Stimulated activated CD4-positive, alpha-beta T cell treated with anti-CD3 and anti-CD28 coated beads, Interleukin-2, amount 100 ng/mL, for 24 hours (primary cell): ENCODE data around the gene RTN4.

Experiments used
- DNase-seq, 2 donors: peaks; one replicate each; pipeline ENCODE4 v3.0.0-alpha.2; 2020

RTN4 gene

DNA sequence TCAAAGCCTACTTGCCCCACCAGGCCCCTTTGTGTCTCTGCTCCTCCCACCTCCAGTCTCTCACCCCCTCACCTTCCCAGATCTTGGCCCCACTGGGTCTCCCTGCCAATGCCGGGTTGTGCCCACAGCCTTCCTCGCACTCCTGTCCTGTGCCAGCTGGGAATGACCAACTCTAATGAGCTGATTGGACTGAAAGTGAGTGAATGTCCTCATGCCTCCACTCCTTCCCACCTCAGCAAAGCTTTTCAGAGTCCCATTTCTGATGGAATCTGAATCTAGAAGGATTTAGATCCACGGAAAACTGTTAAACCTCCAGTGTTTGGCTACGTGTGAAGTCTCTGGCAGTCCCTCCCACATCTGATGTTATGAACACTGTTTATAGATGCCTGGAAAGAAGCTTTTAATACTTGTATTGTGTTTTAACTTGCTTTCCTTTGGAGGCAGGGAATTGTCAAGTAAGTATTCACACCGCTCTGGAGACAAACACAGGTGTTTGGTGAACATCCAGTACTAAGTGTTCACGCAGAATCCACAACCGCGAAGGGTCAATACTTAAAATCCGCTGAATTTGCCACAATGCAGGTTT lies 103.9 kb downstream of the RTN4 start:
- DNase-seq: no peak

DNA sequence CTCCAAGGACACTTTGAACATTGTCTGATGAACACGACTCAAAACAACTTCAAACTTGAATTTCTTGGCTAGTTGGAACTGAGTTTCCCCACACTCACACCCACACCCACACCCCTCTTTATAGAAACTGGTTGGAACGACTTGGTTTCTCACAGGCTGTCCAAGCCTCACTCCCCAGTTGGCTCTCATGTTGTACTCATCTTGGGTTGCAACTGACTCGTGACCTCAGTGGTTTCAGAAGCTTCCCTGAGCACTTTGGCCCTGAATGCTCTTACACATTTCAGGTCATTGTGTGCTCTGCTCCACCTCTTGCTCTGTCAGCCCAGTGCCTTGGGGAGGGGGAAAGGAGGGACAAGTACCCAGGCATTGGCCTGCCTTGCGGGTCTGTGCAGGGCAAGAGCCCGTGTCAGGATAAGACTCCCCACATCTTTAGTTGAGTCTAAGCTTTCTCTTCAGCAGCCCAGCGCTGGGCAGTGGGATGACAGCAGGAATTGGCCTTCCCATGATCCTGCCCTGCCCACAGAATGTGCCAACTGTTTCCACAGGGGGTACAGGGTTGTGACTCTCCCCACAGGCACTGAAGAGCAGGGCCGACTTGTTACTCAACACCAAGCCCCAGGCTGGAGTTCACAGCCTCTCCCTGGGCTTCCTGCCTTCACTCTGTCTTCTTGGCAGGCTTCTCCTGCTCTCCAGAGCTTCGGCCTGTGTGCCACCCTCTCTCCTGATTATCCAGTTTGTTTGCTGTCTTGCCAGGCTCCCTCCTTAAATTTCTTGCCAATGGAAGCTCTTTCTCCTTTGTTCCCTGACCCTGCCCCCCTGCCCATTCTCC lies 104.6 kb downstream of the RTN4 start:
- peak in 1 of 2 donors; percentile 7 for DNase-seq

GRCh38 chr2:54944724-54945326 lies 105.4 kb downstream of the RTN4 start:
- no peak for DNase-seq

DNA sequence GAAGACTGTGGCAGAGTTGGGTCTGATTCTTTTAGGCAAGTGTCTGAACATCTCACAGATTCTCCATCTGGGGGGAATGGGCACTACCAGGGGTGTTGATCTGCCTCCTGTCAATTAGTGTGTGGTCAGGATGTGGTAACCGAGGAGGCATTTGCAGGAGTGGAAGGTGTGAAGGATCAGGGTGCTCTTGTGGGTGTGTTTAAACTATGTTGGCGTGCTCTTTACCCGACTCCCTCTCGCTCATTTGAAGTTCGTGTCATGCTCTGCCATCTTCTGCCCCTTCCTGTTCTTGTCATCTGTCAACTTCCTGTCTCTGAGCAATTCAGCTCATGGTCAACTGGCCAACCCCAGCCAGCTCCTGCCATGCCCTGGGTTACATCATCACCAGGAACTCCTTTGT lies 107.9 kb downstream of the RTN4 start:
- DNase-seq: no peak

GRCh38 chr2:54941248-54941984 lies 108.8 kb downstream of the RTN4 start:
- DNase-seq: no peak

GRCh38 chr2:54940723-54941122 lies 109.5 kb downstream of the RTN4 start:
- no peak for DNase-seq

DNA sequence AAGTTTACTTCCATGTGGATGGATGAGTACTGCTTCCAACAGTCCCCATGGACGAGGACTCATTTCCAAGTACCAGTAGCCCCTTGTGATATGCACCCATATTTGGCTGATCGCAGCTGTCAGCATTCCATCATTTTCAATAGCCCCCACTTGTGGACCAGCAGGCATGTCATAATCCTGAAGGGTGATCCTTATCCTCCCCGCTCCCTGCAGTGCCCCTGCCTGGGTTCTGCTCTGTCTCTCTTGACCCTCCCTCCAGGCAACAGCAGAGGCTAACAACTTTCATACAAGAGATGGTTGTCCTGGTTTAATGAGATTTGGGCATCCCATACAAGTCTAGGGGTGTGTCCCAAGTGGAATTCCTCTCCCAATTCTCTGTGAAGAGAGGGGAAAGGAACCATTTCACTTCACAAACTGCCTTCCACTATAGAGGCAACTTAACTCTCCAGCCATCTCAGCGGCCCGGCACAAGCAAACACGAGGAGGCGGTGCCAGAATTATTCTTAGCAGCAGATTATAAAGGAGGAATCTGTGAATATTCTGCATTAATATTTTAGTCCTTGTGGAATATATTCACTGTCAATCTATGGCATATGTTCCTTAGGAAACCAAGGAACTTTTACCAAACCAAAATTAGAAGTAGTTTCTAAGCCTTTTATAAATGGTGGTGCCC lies 110.7 kb downstream of the RTN4 start:
- no peak for DNase-seq

DNA sequence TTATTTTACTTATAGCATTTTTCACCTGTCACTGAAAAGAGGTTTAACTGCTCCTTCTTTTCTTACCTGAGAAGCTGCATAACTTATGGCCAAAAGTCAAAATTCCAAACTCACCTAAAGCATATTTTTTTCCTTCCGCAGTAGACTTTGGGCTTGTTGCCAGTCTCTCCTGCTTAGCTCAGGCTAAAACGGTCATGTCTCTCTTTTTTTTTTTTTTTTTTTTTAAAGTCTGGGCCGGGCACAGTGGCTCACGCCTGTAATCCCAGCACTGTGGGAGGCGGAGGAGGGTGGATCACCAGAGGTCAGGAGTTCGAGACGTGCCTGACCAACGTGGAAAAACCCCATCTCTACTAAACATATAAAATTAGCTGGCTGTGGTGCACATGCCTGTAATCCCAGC lies 113.5 kb downstream of the RTN4 start:
- no peak for DNase-seq

- no peak for DNase-seq
Observed at GRCh38 chr2:54935389-54935788, 114.9 kb downstream of the RTN4 start.

GRCh38 chr2:54931473-54931872 lies 118.8 kb downstream of the RTN4 start:
- DNase-seq: no peak

- DNase-seq: no peak
Observed at GRCh38 chr2:54928719-54929118, 121.5 kb downstream of the RTN4 start.

DNA sequence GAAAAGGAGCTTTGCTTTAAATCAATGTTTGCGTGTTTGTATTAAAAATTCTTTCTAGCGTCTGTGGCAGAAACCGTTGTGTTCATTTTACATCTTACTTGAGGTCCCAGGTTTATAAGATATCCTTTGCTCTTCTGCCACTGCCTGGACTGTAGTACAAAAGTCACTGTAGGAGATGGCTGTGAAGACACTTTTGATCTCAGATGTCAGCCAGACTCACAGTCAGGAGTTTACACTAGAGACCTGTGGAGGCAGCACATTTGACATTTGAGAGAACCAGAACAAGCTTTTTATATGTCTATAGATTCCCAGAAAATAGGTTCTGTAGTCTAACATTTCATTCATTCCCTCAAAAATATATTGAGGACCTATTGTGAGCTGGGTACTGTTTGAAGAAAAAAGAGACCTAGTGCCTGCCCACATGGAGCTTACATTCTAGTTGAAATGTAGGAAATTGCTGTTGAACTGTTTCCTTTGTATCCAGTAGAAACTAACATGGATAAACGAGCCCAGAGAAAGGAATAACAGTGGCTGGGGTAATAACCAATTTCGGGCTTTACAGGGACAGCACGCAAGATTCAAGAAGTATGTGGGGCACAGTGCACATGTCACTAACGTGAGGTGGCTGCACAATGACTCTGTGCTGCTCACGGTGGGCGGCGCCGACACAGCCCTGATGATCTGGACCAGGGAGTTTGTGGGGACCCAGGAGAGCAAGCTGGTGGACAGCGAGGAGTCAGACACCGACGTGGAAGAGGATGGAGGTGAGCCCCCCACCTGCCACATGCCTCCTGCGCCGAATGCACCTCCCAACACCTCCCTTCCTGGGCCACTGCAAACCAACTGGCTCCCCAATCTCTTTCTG lies 122.3 kb downstream of the RTN4 start:
- DNase-seq: no peak

DNA sequence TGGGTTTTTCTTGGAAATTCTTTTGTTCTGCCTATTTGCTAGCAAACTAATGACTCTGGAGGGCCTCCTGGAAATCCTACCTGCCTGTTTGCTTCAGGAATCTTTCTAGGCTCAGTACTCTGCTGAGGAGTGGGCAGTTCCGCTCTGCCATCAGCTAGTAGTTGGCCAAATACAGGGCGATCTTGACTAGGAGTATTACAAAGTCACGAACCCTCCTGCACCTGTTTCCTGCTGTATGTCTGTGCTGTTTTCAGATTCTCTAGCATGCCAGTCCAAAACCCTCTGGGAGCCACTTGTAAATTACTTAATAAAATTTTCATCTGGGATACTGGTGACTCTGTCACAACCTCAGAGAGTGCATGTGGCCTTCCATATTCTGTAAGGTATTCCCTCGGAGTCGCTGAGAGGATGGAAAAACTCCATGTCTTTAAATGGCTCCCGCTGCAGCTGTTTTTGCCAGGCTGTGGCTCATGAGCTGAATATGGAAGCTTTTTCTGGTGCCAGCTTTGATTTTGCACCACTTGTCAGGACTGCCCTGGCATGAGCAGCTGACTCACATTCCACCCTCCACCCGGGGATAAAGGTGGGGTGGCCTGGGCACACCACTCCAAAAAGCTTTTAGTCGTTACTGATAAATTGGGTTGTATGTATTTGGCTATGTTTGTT lies 123.0 kb downstream of the RTN4 start:
- no peak for DNase-seq

- DNase-seq: no peak
Observed at GRCh38 chr2:54925022-54925421, 125.2 kb downstream of the RTN4 start.

- no peak for DNase-seq
Observed at GRCh38 chr2:54924121-54924520, 126.1 kb downstream of the RTN4 start.
